H1 (cell line): ENCODE data around the gene PGAP3. TPM values are rescaled to one million over a fixed set of nuclear protein-coding genes. Genes with fewer than 3 reads are reported as not detected.

Source experiments
- CBX8 ChIP-seq: fragments of 300-800, 300-1000 bp; sonication (generic); IDR thresholded peaks from 2 replicates; pipeline ENCODE4 v1.7.1; 2016; ENCODE audit warnings: low read depth, low read length, borderline replicate concordance
- CHD7 ChIP-seq: fragments of 300-600 bp; sonication (generic); IDR thresholded peaks from 2 replicates; pipeline ENCODE4 v1.7.1; 2012; ENCODE audit warnings: low read length, moderate library complexity, mild to moderate bottlenecking, inconsistent platforms; ENCODE audit not compliant: insufficient replicate concordance
- CTCF ChIP-seq, 3 experiments: IDR thresholded peaks; 1 replicate in 2 of 3; 2 replicates in 1 of 3; pipeline versions ENCODE4 v1.5.1 to v1.6.1; 2011; ENCODE audit warnings: low read length in 3 of 3, mild to moderate bottlenecking in 3 of 3, inconsistent platforms in 2 of 3, low read depth in 1 of 3, moderate library complexity in 1 of 3; ENCODE audit not compliant: insufficient read depth in 1 of 3; ENCODE audit errors: control extremely low read depth in 1 of 3
- HDAC2 ChIP-seq, 2 experiments: fragments of 300-600 bp in 1 of 2; sonication (generic) in 1 of 2; IDR thresholded peaks; 2 replicates each; pipeline ENCODE4 v1.6.1; 2011 to 2012; ENCODE audit warnings: low read depth in 2 of 2, low read length in 2 of 2, mild to moderate bottlenecking in 2 of 2, moderate library complexity in 2 of 2, borderline replicate concordance in 1 of 2, inconsistent platforms in 1 of 2
- KDM5A ChIP-seq: fragments of 200-600 bp; IDR thresholded peaks from 2 replicates; pipeline ENCODE4 v1.7.1; 2012; ENCODE audit warnings: mild to moderate bottlenecking, low read length, inconsistent platforms, mixed read lengths
- POLR2A ChIP-seq, 2 experiments: IDR thresholded peaks; 1 replicate in 1 of 2; 2 replicates in 1 of 2; pipeline ENCODE4 v1.6.1; 2011; ENCODE audit warnings: low read depth in 2 of 2, low read length in 2 of 2, mild to moderate bottlenecking in 2 of 2; ENCODE audit errors: control extremely low read depth in 1 of 2
- RAD21 ChIP-seq, 2 experiments: IDR thresholded peaks in 1 of 2; conservative IDR thresholded peaks in 1 of 2; 2 replicates each; pipeline ENCODE4 v1.6.1; 2011; ENCODE audit warnings: low read depth in 2 of 2, low read length in 2 of 2, improper control_type of control experiment in 1 of 2, inconsistent platforms in 1 of 2, mild to moderate bottlenecking in 1 of 2, moderate library complexity in 1 of 2
- polyA plus RNA-seq, 7 experiments: library from polyadenylated mRNA; depleted of rRNA in 3 of 7; stranded (reverse) in 5 of 7; unstranded in 2 of 7; fragments of >200 nt in 5 of 7; fragments of 200-250 nt in 2 of 7; gene quantifications; 1 replicate in 5 of 7; 2 replicates in 1 of 7; 4 replicates in 1 of 7; pipeline versions ENCODE4 v1.2.1 to v1.2.3, GENCODE V29; 2011 to 2013; ENCODE audit warnings: missing spikeins in 2 of 7, mixed read lengths in 2 of 7
- total RNA-seq: library from RNA; stranded (reverse); fragmentation: NEBNext Ultra II Directional; extraction: Animal tissue kit (Norgen Biotek cat#: 25700); gene quantifications from 2 replicates; pipeline ENCODE4 v1.2.1, GENCODE V29; 2021

The PGAP3 gene
- total and polyA plus RNA-seq, 2 of the 8 experiments (the other 6 are each of a cell fraction or from before 2014, with no cell fraction given) = 21.0 to 30.7 TPM

GRCh38 chr17:39651923-39652586, 35.8 kb downstream of the PGAP3 start (continued):
- no peak for TF ChIP-seq CHD7
- no peak for TF ChIP-seq CTCF (IDR thresholded peaks at IDR 0.05; ENCODE audit: control extremely low read depth in 1 of 3, insufficient read depth in 1 of 3, low read depth in 1 of 3, low read length in 3 of 3)
- no peak for TF ChIP-seq POLR2A (IDR thresholded peaks at IDR 0.05; ENCODE audit: control extremely low read depth in 1 of 2, low read depth in 2 of 2, low read length in 2 of 2)
- no peak for TF ChIP-seq KDM5A
- TF ChIP-seq HDAC2 (IDR thresholded peaks at IDR 0.05; ENCODE audit: borderline replicate concordance in 1 of 2, low read depth in 2 of 2, low read length in 2 of 2) = no peak
- TF ChIP-seq RAD21 (IDR thresholded peaks at IDR 0.05 in 1 of 2, conservative IDR thresholded peaks at IDR 0.05 in 1 of 2; ENCODE audit: low read depth in 2 of 2, low read length in 2 of 2) = no peak
- no peak for TF ChIP-seq CBX8
